Placental pericyte (primary cell): ENCODE data around the gene UBALD2. TPM values are rescaled to one million over a fixed set of nuclear protein-coding genes. Genes with fewer than 3 reads are reported as not detected.

Experiments
- small RNA-seq: library from RNA; depleted of rRNA; stranded (forward); fragments of <200 nt; gene quantifications from one replicate; pipeline ENCODE3, GENCODE V24; 2012; ENCODE audit warnings: low replicate concordance
- total RNA-seq: library from RNA; depleted of rRNA; stranded (reverse); fragments of >200 nt; gene quantifications from 2 replicates; pipeline ENCODE4 v1.2.3, GENCODE V29; 2012

Gene UBALD2
- total RNA-seq, result 5.7 and 12.0 TPM in 2 replicates

DNA sequence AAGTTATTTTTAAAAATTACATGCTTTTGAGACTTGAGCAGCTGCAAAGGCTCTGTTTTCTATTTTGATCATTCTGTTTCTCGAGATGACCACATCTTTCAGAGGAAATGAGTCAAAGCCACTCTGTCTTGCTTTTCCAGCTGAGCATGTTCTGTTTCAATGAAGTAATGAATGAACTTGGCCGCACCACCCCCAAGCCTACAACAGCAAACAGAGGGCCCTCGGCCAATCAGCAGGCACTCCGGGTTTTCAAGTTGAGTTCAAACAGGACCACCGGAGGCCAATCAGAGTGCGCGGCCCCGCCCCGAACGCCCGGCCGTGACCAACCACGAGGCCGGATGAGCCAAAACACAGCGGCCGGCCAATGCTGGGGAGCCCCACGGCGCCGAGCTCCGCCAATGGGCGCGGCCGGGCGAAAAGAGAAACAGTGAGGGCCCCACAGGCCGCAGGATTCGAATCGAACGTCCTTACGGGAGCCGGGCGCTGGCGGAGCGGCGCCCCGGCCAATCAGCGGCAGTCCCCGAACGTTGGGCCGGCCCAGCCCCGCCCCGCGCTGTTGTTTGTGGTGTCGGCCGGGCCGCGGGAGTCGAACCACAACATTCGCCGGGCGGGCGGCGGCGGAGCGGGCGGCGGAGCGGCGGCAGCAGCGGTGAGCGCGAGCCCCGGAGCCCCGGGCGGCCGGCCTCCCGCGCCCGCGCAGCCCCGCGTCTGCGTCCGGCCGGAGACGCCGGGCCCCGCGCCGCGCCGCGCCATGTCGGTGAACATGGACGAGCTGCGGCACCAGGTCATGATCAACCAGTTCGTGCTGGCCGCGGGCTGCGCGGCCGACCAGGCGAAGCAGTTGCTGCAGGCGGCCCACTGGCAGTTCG is at the start of gene UBALD2:
Gene UBALD2 (plus strand): TSS at position 594 of the 869 bp plus-strand sequence. CDS start 158 bp downstream, at position 752.

GRCh38 chr17:76240461-76241203 is 24.5 kb upstream of the UBALD2 start, which contains the start of gene RNF157:
Gene RNF157 (minus strand): TSS chr17:76240493. CDS start chr17:76240240, 253 bp downstream.

DNA sequence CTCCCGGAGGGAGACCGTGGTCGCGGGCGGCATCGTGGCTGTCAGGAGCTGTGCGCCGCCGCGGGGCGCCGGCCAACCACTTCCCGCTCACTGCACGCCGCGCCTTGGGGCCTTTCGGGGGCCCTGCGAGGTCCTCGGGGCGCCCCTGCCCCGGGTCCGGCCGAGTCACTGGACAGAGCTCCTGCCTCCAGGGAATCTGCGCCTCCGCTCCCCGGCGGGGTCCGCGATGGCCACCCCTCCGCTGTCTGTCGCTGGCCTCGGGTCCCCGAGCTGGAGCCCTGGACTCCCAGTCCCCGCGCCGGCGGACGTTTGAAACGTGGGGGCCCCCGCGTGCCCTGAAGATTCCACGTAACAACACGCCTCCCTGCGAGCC is 42.8 kb downstream of the UBALD2 start, which contains the start of gene QRICH2:
Gene QRICH2 (minus strand): TSS at position 311 of the 373 bp plus-strand sequence. CDS start 278 bp downstream, at position 33.

Small RNAs within 50 kb of the gene (small RNA-seq; reads per million reads assigned to genes)
- gene RF00019, result not detected

Other genes starting within 250 kb of the UBALD2 start
- 0.29 TPM in 1 of 2 replicates, not detected in the other for gene EVPL, start 238.0 kb upstream of the UBALD2 start, total RNA-seq
- 36.9 and 48.4 TPM in 2 replicates for gene SRP68, start 192.8 kb upstream of the UBALD2 start, total RNA-seq
- 0.14 and 0.22 TPM in 2 replicates for gene GALR2, start 190.6 kb upstream of the UBALD2 start, total RNA-seq
- gene ZACN, start 186.2 kb upstream of the UBALD2 start, total RNA-seq, result not detected in 2 replicates
- 96.9 and 131 TPM in 2 replicates for gene EXOC7, start 161.6 kb upstream of the UBALD2 start, total RNA-seq
- gene FOXJ1, start 124.1 kb upstream of the UBALD2 start, total RNA-seq, result not detected in 2 replicates
- 0.44 and 5.2 TPM in 2 replicates for gene RNF157, start 24.9 kb upstream of the UBALD2 start, total RNA-seq
- 1.8 and 3.4 TPM in 2 replicates for gene QRICH2, start 42.9 kb downstream of the UBALD2 start, total RNA-seq
- 46.0 and 53.0 TPM in 2 replicates for gene PRPSAP1, start 88.6 kb downstream of the UBALD2 start, total RNA-seq
- gene SPHK1, start 119.3 kb downstream of the UBALD2 start, total RNA-seq, result 30.9 and 205 TPM in 2 replicates
- gene UBE2O, start 187.8 kb downstream of the UBALD2 start, total RNA-seq, result 24.9 and 30.1 TPM in 2 replicates
- not detected in 2 replicates for gene AANAT, start 202.3 kb downstream of the UBALD2 start, total RNA-seq
- 34.4 and 40.2 TPM in 2 replicates for gene RHBDF2, start 236.1 kb downstream of the UBALD2 start, total RNA-seq